UCSD-AML1 (cell line): ENCODE data around the gene AIMP1.

Experiments
- DNase-seq: peaks from one replicate; lab custom pipeline; 2025; ENCODE audit not compliant: unreplicated experiment; lab: John Stamatoyannopoulos, UW

The AIMP1 gene

DNA sequence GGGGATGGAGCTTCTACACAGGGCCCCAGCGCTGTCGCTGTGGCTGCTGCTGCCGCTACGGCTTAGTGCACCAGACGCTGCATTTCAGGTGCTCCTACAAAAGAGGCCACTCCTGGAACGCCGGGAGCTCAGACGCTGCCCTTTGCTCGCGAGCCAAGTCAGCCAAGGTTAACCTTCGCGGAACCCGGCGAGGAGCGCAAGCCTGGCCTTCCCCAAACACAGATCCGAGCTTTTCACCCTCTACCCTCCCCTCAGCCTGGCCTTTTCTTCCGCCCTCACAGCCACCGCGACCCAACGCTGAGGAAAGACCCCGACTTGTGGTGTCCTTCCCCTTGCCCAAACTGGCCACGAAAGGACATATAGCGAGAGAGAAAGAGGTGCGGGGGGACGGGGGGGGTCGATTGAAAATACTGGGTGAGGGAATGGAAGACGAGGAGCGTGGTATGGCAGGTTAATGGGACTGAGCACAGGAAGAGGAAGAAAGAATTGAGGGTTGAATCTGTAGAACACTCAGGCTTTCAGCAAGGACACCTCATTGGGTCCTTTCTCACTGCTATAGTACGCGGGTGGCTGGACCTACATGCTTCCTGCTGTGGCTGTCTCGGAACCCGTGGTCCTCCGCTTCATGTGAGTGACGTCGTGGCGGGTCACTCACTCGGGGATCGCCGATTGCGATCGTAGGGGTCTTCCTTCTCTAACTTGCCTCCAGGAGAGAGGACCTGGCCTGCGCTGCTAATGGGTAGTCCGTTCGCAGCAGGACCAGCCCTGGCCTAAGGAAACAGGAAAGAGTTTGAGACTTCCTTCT lies at the start of gene AIMP1, which contains the start of gene TBCK:
Gene AIMP1 (plus strand): TSS at position 583 of the 805 bp plus-strand sequence. CDS start 8,460 bp downstream, outside the sequence.
Gene TBCK (minus strand): TSS at position 242 of the 805 bp plus-strand sequence. CDS start 7,249 bp downstream, outside the sequence.
- peak; percentile 91 for DNase-seq

DNA sequence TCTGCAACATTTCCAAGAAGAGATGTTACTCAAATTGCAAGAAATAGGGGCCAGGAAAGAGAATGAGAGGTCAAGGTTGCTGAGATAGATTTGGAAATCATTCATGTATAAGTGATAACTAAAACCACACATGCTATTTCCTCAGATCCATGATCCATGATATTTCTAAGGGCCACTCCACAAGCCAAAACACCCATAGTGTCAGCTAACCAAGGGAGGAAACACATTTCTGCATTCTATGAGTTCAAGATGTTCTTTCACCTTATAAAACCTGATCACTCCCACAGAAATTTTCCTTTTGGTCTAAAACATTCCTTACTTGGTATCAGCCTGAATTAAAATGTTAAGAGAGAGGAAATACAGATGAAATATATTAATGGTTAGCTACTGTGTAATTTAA lies 47.6 kb upstream of the AIMP1 start:
- DNase-seq, result no peak

DNA sequence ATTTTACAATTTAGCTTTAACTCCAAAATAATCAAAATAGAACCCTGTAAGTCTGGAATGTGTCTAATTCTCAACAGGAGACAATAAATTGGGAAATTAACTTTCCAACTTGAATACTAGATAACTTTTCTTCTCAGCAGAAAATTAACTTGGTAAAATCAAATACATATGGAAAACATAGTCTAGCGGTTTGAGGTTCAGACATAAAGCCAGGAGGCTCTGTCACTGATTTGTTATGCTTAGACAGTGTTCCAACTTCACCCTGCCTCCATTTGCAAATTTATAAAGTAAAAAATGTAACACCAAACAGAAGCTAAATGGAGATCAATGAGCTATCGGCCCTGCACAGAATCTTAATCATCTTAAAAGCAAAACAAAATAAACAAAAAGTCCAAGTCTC lies 46.6 kb upstream of the AIMP1 start:
- no peak for DNase-seq

DNA sequence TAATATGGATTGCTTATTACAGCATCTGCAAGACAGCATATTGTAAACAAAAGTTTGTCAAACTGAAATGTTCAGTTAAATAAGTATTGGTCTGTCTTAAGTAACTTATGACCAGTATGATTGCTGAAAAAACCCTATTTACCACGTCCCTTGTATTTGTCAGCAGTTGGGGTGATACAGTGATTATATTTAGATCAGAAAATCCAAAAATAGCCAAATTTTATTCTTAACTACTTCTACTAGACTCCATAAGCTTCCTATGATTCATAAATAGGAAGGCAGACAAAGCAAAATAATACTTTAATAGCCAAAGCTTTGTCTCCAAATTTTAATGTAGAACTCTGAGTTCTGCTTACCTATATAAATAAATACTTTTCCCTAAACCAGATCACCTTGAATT lies 45.6 kb upstream of the AIMP1 start:
- no peak for DNase-seq

DNA sequence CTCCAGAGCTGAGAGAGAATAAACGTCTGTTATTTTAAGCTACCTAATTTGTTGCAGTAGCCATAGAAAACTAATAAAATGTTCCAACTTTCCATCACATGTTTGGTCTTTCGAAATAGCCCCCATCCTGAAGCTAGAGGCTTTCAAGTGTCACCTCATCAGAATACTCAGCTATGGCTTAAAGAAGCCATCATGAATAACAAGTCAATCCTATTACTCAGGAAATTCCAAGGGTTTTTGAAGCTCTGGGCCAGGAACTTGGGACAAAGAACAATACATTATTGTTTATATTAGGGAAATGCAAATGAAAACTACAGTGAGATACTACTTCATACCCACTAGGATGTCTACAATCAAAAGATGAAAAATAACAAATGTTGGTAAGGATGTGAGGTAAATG lies 42.5 kb upstream of the AIMP1 start:
- no peak for DNase-seq

DNA sequence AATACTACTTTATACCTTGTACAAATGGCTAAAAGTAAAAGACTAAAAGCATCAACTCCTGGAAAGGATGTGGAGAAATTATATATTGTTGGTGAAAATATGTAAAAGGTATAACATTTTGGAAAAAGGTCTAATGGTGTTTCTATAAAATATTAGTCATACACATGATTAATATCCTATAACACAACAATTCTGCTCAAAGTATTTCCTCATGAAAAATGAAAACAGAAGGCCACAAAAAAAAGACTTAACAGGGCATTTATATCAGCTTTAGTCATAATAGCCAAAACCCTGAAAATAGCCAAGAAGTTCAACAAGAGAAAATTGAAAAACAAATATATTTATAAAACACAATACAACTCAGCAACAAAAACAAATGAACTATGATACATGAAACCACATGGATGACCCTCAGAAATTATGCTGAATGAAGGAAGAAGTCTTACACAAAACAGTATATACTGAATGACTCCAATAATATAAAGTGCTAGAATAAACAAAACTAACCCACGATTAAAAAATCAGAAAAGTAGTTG lies 39.1 kb upstream of the AIMP1 start:
- DNase-seq, result no peak

DNA sequence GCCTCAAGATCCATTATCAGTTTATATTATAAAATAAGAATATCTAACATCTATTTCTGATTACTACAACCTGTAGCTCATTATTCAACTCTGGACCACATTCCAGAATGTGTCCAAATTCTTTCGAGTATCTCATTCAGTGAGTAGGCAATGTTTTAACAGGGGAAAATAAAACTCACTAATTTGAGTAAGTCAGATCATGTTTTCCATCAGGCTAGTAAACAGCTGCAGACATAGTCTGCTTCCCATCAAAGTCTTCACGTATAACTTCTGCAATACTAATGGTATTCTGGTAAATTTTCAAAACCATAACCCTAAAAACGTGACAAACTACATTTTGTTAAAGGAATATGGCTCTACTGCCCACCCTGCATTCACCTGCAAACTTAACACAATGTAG lies 32.1 kb upstream of the AIMP1 start:
- no peak for DNase-seq

DNA sequence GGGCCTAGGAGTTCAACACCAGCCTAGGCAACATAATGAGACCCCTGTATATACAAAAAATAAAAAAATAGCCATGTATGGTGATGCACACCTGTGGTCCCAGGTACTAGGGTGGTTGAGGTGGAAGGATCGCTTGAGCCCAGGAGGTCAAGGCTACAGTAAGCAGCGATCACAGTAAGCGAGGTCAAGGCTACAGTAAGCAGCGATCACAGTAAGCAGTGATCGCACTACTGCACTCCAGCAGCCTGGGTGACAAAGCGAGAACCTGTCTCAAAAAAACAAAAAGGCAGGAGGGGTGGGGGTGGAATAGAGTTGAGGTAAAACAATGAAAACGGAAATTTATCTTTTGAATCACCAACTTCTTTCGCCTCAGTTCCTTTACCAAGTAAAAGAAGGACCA lies 29.7 kb upstream of the AIMP1 start:
- no peak for DNase-seq

DNA sequence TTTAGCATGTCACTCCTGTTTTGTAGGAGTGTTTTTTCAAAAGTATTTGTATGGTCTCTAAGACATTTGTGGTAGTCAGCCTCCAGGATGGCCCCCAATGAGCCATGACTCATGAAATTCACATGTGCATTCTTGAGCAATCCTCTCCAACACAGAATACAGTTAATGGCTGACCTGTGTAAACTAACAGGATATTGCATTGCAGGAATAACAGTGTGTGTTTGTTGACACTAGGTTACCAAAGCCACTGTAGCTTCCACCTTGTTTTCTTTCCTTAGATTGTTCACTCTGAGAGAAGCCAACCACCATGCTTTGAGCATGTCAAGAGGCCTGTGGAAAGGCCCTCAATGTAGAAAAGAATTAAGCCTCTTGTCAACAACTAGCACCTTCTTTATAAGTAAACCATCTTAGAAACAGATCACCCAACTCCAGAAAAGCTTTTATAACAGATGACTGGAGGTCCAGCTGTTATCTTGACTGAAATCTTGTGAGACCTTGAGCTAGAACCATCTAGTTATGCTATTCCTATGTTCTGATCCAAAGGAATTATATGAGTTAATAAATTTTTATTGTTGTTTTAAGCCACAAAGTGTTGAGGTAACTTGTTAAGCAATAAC lies 28.9 kb upstream of the AIMP1 start:
- no peak for DNase-seq

DNA sequence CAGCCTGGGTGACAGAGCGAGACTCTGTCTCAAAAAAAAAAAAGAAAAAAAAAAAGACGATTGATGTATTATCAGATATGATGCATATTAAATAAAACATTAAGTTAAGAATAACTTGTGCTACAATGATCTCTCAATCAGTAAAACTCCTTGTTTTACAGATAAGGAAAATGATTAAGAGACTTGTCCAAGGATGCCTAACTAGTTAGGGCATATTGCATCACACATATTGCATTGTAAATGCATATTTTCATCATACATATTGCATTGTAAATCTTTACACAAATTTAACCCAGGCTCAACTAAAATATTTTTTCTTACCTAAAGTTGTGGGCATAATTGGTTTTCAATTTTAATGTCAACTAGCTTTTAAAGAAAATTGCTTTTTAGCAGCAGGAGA lies 26.6 kb upstream of the AIMP1 start:
- no peak for DNase-seq

DNA sequence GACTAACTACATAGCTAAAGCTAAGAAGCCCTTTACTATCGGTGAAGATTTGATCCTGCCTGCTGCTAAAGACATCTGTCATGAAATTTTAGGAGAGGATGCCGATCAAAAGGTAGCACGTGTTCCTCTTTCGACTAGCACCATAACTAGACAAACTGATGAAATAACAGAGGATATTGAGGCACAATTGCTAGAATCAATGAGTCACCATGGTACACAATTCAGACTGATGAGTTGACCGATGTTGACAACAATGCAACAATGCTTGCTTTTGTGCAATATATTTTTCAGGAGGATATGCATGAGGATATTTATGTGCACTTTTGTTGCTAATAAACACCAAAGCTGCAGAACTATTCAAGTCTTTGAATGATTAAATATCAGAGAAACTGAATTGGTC lies 24.7 kb upstream of the AIMP1 start:
- DNase-seq, result no peak

DNA sequence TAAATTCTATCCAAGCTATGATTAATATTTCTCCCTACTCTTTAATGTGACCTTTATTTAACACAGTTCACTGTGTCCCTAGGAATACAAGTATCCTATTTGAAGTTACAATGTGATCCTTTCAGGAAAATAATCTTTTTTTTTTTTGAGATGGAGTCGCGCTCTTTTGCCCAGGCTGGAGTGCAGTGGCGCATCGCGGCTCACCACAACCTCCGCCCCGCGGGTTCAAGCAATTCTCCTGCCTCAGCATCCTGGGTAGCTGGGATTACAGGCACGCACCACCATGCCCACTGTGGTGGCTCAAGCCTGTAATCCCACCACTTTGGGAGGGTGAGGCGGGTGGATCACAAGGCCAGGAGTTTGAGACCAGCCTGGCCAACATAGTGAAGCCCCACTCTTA lies 22.3 kb upstream of the AIMP1 start:
- no peak for DNase-seq

DNA sequence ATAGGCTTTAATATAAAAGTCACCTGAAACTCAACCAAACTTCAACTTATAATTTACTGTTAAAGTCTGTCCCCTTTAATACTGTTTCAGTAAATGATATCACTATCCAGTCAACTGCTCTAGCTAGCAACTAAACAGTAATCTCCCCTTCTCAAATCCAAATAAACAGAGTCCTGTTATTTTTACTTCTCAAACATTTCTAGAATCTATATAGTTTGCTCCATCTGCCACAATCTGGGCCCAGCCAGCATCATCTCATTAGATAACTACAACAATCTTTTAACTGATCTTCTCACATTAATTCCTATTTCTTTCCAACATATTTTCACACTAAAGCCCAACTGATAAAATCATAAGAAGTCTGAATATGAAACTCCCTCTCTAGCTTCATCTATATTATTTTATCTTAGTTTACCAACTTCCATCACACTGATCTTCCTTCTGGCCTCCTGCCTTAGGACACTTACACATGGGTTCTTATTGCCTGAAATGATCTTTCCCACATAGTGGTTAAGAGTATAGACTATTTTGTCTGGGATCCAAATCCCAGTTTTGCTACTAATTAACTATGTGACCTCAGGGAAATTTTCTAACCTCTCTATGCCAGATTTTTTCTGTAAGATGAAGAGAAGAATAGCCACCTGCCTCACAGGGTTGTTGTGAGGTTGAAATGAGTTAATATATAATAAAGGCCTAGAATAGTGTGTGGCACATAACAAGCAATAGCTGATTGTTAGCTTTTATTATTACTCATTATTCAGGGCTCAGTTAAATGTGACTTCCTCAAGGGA lies 18.9 kb upstream of the AIMP1 start:
- DNase-seq, result no peak

DNA sequence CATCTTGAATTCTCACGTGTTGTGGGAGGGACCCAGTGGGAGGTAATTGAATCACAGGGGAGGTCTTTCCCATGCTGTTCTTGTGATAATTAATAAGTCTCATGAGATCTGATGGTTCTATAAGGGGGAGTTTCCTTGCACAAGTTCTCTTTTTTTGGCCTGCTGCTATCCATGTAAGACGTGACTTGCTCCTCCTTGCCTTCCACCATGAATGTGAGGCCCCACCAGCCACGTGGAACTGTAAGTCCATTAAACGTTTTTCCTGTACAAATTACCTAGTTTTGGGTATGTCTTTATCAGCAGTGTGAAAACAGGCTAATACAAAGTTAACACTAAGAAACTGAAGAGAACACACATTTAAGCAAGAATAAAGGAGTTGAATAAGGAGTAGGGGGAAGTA lies 16.4 kb upstream of the AIMP1 start:
- no peak for DNase-seq

DNA sequence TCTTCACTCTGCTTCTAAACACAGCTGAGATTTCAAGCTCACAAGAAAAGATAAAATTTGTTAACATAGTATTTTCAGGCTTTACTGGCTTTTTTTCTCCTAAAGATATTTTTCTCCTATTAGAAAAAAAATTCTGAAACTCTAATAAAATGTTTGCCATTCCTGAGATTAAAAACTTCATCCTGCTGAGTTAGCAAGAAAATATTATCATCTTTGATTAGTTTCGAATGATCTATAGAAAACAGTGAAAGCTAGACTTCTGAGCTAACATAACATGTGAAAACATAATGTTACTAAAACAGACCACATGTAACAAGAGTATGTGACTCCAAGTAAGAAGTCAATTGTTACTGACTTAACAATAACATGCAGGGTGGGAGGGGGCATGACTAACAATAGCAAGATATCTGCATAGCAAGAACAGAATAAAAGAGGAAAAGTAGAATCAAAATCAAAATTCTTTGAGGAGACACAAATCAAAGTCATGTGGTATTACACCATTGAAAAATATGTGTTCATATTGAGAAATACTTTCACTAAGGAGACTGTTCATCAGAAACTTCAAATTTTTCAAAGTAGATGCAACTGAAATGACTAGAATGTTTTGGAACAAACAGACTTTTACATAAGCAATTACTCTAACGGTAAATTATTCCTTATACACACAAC lies 14.8 kb upstream of the AIMP1 start:
- no peak for DNase-seq

DNA sequence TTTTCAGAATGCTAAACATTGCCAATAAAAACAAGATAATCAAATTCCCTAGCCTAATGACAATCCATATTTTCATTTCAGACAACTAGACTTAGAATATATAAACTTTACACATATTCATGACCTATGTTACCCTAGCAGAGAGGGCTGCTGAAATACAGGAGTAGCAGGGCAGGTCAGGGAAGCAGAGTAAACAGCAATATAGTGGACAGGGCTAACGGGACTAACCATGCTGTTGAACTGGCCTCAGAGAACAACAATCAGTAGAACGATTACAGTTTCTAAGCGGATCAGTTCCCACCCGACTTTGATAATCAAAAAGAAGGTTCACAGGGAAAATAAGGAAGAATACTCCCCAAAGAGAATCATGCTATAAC lies 14.3 kb upstream of the AIMP1 start:
- DNase-seq, result no peak

DNA sequence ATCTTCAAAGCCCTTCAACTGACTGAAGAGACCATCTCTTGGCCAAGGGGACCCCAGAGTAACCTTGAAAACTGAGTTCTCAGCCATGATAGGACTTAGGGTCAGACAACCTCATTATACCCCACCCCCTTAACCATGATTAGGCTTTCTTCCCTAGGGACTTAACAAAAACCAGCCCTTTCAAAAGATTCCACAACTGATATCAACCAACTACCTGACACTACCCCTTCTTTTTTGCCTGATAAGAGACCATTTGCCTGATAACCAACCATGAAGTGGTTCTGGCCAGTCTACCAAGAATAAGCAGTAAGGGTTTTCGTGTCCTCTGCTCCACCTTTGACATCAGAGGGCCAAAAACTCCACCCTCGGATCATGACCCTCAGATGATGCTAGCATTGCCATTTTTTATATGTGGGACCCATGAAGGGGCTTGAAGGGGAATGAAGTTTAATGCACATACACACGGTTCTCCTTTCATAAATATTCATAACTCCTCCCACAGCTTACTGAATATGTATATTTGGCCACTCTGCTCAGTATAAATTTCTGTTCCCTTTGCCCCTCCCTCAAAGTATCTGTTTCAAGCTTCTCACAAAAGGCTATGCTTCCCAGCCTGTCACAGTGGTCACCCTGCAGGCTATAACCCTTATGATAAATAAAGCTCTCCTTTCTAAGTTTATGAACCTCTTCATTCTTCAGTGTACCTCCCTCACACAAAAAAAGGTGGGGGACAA lies 12.6 kb upstream of the AIMP1 start:
- DNase-seq, result no peak

DNA sequence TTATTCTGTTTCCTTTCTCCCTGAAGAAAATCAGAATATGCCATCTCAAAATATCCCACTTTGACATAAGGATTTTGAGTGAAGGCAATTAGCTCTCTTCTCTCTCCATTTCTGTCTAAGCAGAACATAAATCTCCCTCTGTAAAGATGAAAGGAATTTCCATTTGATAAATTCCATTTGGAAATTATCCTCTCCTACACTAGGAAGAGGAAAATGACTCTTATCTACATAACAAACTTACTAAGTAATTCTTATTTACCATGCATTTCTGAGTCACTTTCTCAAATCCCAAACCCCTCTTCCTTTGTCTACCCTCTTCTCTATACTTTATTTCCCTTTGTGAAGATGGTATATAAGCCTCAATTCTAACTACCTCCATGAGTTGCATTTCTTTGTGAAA lies 11.7 kb upstream of the AIMP1 start:
- DNase-seq, result no peak

DNA sequence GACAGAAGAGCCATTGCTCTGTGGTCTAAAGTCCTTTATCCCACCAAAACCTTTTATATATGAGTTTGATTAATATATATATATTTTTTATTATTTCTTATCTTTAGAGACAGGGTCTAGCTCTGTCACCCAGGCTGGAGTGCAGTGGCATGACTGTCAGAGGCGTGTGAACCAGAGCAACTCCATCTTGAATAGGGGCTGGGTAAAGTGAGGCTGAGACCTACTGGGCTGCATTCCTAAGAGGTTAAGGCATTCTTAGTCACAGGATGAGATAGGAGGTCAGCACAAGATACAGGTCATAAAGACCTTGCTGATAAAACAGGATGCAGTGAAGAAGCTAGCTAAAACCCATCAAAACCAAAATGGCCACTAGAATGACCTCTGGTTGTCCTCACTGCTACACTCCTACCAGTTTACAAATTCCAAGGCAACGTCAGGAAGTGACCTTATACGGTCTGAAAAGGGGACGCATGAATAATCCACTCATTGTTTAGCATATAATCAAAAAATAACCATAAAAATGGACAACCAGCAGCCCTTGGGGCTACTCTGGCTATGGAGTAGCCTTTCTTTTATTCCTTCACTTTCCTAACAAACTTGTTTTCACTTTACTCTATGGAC lies 10.8 kb upstream of the AIMP1 start:
- no peak for DNase-seq

DNA sequence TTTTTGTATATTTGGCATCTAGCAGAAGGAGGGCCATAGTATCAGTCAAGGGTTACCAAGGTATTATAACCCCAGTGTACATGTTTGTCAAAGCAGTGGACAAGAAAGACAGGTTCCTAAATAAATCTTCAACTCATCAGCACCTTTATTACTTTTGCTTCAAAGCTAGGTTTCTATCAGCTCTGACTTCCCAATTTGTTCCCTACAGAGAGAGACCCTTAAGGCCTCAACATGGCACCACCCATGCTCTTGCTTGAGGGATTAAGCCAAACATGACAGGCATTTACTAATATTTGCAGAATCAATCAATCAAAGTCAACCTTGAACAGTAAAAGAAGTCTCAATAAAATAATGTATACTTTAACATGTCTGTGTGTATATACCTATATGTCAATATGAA lies 9.8 kb upstream of the AIMP1 start:
- no peak for DNase-seq
